ENCODE results near the gene MAP7D2. TPM values are rescaled to one million over a fixed set of nuclear protein-coding genes. Genes with fewer than 3 reads are reported as not detected.

Gene MAP7D2
- total and polyA plus RNA-seq, 2 of the 4 experiments (the other 2 are of a cell fraction), result 0.18 to 0.19 TPM

GRCh38 chrX:19981947-19982346 lies 134.8 kb downstream of the MAP7D2 start:
- H3K4me1 ChIP-seq (ENCODE audit: control insufficient read depth, insufficient read depth, low read length), result no peaks in the 10 kb centered on the region
- intact Hi-C loops (cut with micrococcal nuclease), result no loop called here
- 33% methylated on average over 1 of the region's 2 CpGs; no CpG with 5 or more reads in 1 of the 2 experiments for WGBS, 2 experiments (ENCODE audit: extremely low coverage in 2 of 2, insufficient read length in 1 of 2)

More at GRCh38 chrX:19981947-19982346, 134.8 kb downstream of the MAP7D2 start:
- Histone ChIP-seq H3K36me3 (ENCODE audit: control insufficient read depth, insufficient read depth, low read length) (no peaks in the 10 kb centered on the region), H2AK5ac (ENCODE audit: low read depth, low read length) (no peak overlapping the region), H3K14ac (replicated peaks; ENCODE audit: low read depth, low read length) (no peak overlapping the region), H3K4ac (ENCODE audit: low read depth, low read length) (no peak overlapping the region), H3K27ac (ENCODE audit: insufficient read depth, low read length) (no peak overlapping the region), H2AK9ac (replicated peaks; ENCODE audit: low read depth, low read length, poor library complexity) (no peak overlapping the region), H3K23ac (ENCODE audit: low read depth, low read length) (no peak overlapping the region), H3K4me2 (ENCODE audit: low read depth, low read length) (no peak overlapping the region), H2BK5ac (ENCODE audit: low read depth, low read length, poor library complexity, severe bottlenecking) (no peak overlapping the region), H2BK120ac (ENCODE audit: low read depth, low read length) (no peak overlapping the region), H2BK20ac (ENCODE audit: low read depth, low read length) (no peak overlapping the region), H2AFZ (replicated peaks; ENCODE audit: low read length, poor library complexity) (no peak overlapping the region), H4K91ac (ENCODE audit: insufficient read depth, low read depth, low read length) (no peak overlapping the region), H3K9ac (ENCODE audit: low read depth, low read length) (no peak overlapping the region), H3K4me3 (ENCODE audit: insufficient read depth, low read depth, low read length) (no peak overlapping the region), H3K9me1 (ENCODE audit: insufficient read depth, low read length) (no peaks in the 10 kb centered on the region), H3K56ac (ENCODE audit: extremely low read depth, insufficient read depth, low read length) (no peak overlapping the region), H2BK15ac (ENCODE audit: low read depth, low read length) (no peak overlapping the region), H4K20me1 (ENCODE audit: insufficient read depth, low read length) (no peaks in the 10 kb centered on the region), H3K27me3 (ENCODE audit: control insufficient read depth, insufficient read depth, low read length) (no peaks in the 10 kb centered on the region), H4K5ac (ENCODE audit: low read depth, low read length) (no peak overlapping the region), H4K8ac (ENCODE audit: low read depth in 2 of 2, low read length in 2 of 2) (no peak overlapping the region), H3K9me3 (ENCODE audit: control insufficient read depth, insufficient read depth, low read length) (peaks cover 5% of the 10 kb centered on the region; the same call in 1 of the 2 replicates), H3K18ac (ENCODE audit: low read depth, low read length) (no peak overlapping the region), H3K79me1 (ENCODE audit: low read depth in 1 of 2, low read length in 2 of 2) (peaks cover 0 to 7% of the 10 kb centered on the region in 2 experiments; a peak in 2 of 4 replicates)
- dilution Hi-C loops (cut with HindIII; ENCODE audit: low sequenced_read_pairs, unreplicated experiment) (no loop called here), in situ Hi-C loops (cut with MboI; ENCODE audit: low sequenced_read_pairs) (loop anchor here (25.0 kb wide), 1 partner anchor 620 kb away; no protein-coding TSS in a partner anchor)
- no peak for TF ChIP-seq BHLHE40 (IDR thresholded peaks at IDR 0.05; ENCODE audit: low read depth, low read length)
- no peak for TF ChIP-seq FOS (IDR thresholded peaks at IDR 0.05; ENCODE audit: low read depth, low read length)
- no peak for TF ChIP-seq ELK1 (IDR thresholded peaks at IDR 0.05; ENCODE audit: borderline replicate concordance, low read depth, low read length)
- no peak for TF ChIP-seq MAZ (IDR thresholded peaks at IDR 0.05; ENCODE audit: borderline replicate concordance, low read depth, low read length)
- TF ChIP-seq NFE2L2 (IDR thresholded peaks at IDR 0.05; ENCODE audit: low read depth, low read length), result no peak
- no peak for TF ChIP-seq CHD1 (IDR thresholded peaks at IDR 0.05; ENCODE audit: low read depth, low read length)
- TF ChIP-seq POLR2A (IDR thresholded peaks at IDR 0.05; ENCODE audit: low read depth, low read length), result no peak
- no peak for TF ChIP-seq MAFK (IDR thresholded peaks at IDR 0.05; ENCODE audit: low read depth, low read length)
- TF ChIP-seq SMC3 (IDR thresholded peaks at IDR 0.05; ENCODE audit: low read depth, low read length), result no peak
- TF ChIP-seq CEBPB (IDR thresholded peaks at IDR 0.05; ENCODE audit: low read depth, low read length), result no peak
- no peak for TF ChIP-seq CTCF (conservative IDR thresholded peaks at IDR 0.05; ENCODE audit: low read depth, low read length)
- no peak for TF ChIP-seq MXI1 (IDR thresholded peaks at IDR 0.05; ENCODE audit: borderline replicate concordance, low read depth, low read length)
- no peak for TF ChIP-seq RCOR1 (IDR thresholded peaks at IDR 0.05; ENCODE audit: insufficient replicate concordance, low read length)
- ATAC-seq (ENCODE audit: low read depth) (no peak), DNase-seq (no peak)
- no TSS peak for BruUV-seq (replicated peaks)
- POLR2A ChIA-PET (ENCODE audit: unreplicated experiment), result no interaction called here
- CTCF ChIA-PET, result no interaction called here

Measured in IMR-90 (cell line).